Measurements from ENCODE around the gene PCDH15.

GRCh38 chr10:54742416-54742815 lies 58.6 kb downstream of the PCDH15 start:
- TF ChIP-seq CTCF (conservative IDR thresholded peaks at IDR 0.05; ENCODE audit: low read depth, low read length) (no peak), POLR2A (IDR thresholded peaks at IDR 0.05; ENCODE audit: low read depth, low read length) (no peak), CHD1 (IDR thresholded peaks at IDR 0.05; ENCODE audit: low read depth, low read length) (no peak), BHLHE40 (IDR thresholded peaks at IDR 0.05; ENCODE audit: low read depth, low read length) (no peak), USF2 (IDR thresholded peaks at IDR 0.05; ENCODE audit: low read depth, low read length) (no peak), CEBPB (IDR thresholded peaks at IDR 0.05; ENCODE audit: low read depth, low read length) (no peak), MAFK (IDR thresholded peaks at IDR 0.05; ENCODE audit: low read depth, low read length) (no peak), SMC3 (IDR thresholded peaks at IDR 0.05; ENCODE audit: low read depth, low read length) (no peak), NFE2L2 (IDR thresholded peaks at IDR 0.05; ENCODE audit: low read depth, low read length) (no peak), RAD21 (IDR thresholded peaks at IDR 0.05; ENCODE audit: low read length) (no peak), MXI1 (IDR thresholded peaks at IDR 0.05; ENCODE audit: borderline replicate concordance, low read depth, low read length) (no peak), RFX5 (IDR thresholded peaks at IDR 0.05; ENCODE audit: low read depth, low read length) (no peak)

Data from IMR-90 (cell line).